NCI-H1694 (cell line): Measurements from ENCODE around the gene PLEKHM3.

Experiments used
- DNase-seq: peaks from one replicate; lab custom pipeline; 2025; lab: John Stamatoyannopoulos, UW

Gene PLEKHM3

GRCh38 chr2:208025037-208025813, at the start of gene PLEKHM3:
TSS of gene PLEKHM3 (minus strand) at chr2:208025527. CDS start at chr2:208001639, 23,888 bp downstream.
- DNase-seq: peak; percentile 35

- DNase-seq: no peak
These were observed 49.5 kb upstream of the PLEKHM3 start for GRCh38 chr2:208074610-208075356.

GRCh38 chr2:208072250-208072892, 47.0 kb upstream of the PLEKHM3 start:
- peak; percentile 59 for DNase-seq

- DNase-seq: no peak
These were observed 43.9 kb upstream of the PLEKHM3 start for GRCh38 chr2:208069186-208069585.

- DNase-seq: no peak
These were observed 40.7 kb upstream of the PLEKHM3 start for GRCh38 chr2:208066016-208066415.

GRCh38 chr2:208065476-208065875, 40.1 kb upstream of the PLEKHM3 start:
- no peak for DNase-seq

- no peak for DNase-seq
These were observed 39.1 kb upstream of the PLEKHM3 start for GRCh38 chr2:208064220-208064961.

- DNase-seq: no peak
These were observed 37.6 kb upstream of the PLEKHM3 start for GRCh38 chr2:208062961-208063360.

GRCh38 chr2:208062113-208062512, 36.8 kb upstream of the PLEKHM3 start:
- peak; percentile 50 for DNase-seq

GRCh38 chr2:208057108-208057507, 31.8 kb upstream of the PLEKHM3 start:
- DNase-seq: no peak

GRCh38 chr2:208049441-208049840, 24.1 kb upstream of the PLEKHM3 start:
- DNase-seq: no peak

GRCh38 chr2:208049006-208049405, 23.7 kb upstream of the PLEKHM3 start:
- DNase-seq: no peak

GRCh38 chr2:208047840-208048239, 22.5 kb upstream of the PLEKHM3 start:
- no peak for DNase-seq

GRCh38 chr2:208046686-208047085, 21.4 kb upstream of the PLEKHM3 start:
- DNase-seq: no peak

GRCh38 chr2:208042450-208042849, 17.1 kb upstream of the PLEKHM3 start:
- DNase-seq: no peak

- no peak for DNase-seq
These were observed 16.7 kb upstream of the PLEKHM3 start for GRCh38 chr2:208042041-208042440.

GRCh38 chr2:208040199-208041171, 15.2 kb upstream of the PLEKHM3 start:
- peak; percentile 65 for DNase-seq

GRCh38 chr2:208039376-208040110, 14.2 kb upstream of the PLEKHM3 start:
- DNase-seq: no peak

GRCh38 chr2:208037564-208038487, 12.5 kb upstream of the PLEKHM3 start:
- no peak for DNase-seq
